HL-60 (cell line): ENCODE data around the gene KLRC3.
"Not testable (repeated sequence)": the region's sequence is repeated elsewhere in the genome, so short reads cannot be mapped to it uniquely, and the experiment has no call there.

Source experiments
- DNase-seq, 2 experiments: peaks; one replicate each; pipeline ENCODE4 v3.0.0-alpha.2; 2010 to 2020; ENCODE audit warnings: low read depth in 1 of 2, low spot score in 1 of 2
- H3K27ac ChIP-seq: fragments of 250-450 bp; sonication (Bioruptor Pico); replicated peaks from 2 replicates; pipeline ENCODE4 v1.5.1; 2020; ENCODE audit warnings: mild to moderate bottlenecking, moderate library complexity
- H3K27me3 ChIP-seq: fragments of 250-450 bp; sonication (Bioruptor Pico); 2 replicates; pipeline ENCODE4 v1.5.1; 2021; ENCODE audit warnings: mild to moderate bottlenecking, moderate library complexity; ENCODE audit not compliant: insufficient read depth, poor library complexity, severe bottlenecking
- H3K4me3 ChIP-seq: replicated peaks from 2 replicates; pipeline ENCODE4 v1.5.1; 2011; ENCODE audit warnings: mild to moderate bottlenecking, control low read depth, low read length; ENCODE audit not compliant: insufficient read depth
- CTCF ChIP-seq: IDR thresholded peaks from one replicate; pipeline ENCODE4 v1.5.1; 2011; ENCODE audit warnings: low read length, control low read depth, inconsistent platforms; ENCODE audit not compliant: insufficient read depth
- GABPA ChIP-seq: IDR thresholded peaks from 2 replicates; pipeline ENCODE4 v1.6.1; 2012; ENCODE audit warnings: low read depth
- POLR2AphosphoS5 ChIP-seq: IDR thresholded peaks from 2 replicates; pipeline ENCODE4 v1.6.1; 2012; ENCODE audit warnings: low read depth
- REST ChIP-seq: IDR thresholded peaks from 2 replicates; pipeline ENCODE4 v1.6.1; 2012; ENCODE audit warnings: low read depth; ENCODE audit not compliant: insufficient replicate concordance
- SPI1 ChIP-seq: IDR thresholded peaks from 2 replicates; pipeline ENCODE4 v1.6.1; 2012; ENCODE audit warnings: low read depth, mild to moderate bottlenecking, borderline replicate concordance

The KLRC3 gene

GRCh38 chr12:10393291-10393690 lies 27.1 kb downstream of the KLRC3 start:
- Histone ChIP-seq H3K27me3 (no peaks in the 10 kb centered on the region), H3K4me3 (no peak overlapping the region), H3K27ac (peak overlapping the region; percentile 48)
- no peak for TF ChIP-seq REST
- TF ChIP-seq SPI1: no peak
- TF ChIP-seq POLR2AphosphoS5: no peak
- no peak for TF ChIP-seq GABPA
- no peak for TF ChIP-seq CTCF
- no peak for DNase-seq

- no peak overlapping the region for H3K4me3 ChIP-seq
- TF ChIP-seq REST: no peak
- peak; percentile 88 for TF ChIP-seq POLR2AphosphoS5
- no peaks in the 10 kb centered on the region for H3K27me3 ChIP-seq
- peak overlapping the region; percentile 48 for H3K27ac ChIP-seq
- peak; percentile 87 to 88 for DNase-seq
Measured at GRCh38 chr12:10392394-10392930, 27.9 kb downstream of the KLRC3 start.

GRCh38 chr12:10390991-10391390 lies 29.4 kb downstream of the KLRC3 start:
- H3K27ac ChIP-seq, H3K27me3 ChIP-seq, H3K4me3 ChIP-seq, DNase-seq: not testable (repeated sequence)

GRCh38 chr12:10389904-10390303 lies 30.5 kb downstream of the KLRC3 start, which contains the start of gene KLRK1:
Gene KLRK1 (minus strand): TSS chr12:10390041. CDS start chr12:10388810, 1,231 bp downstream.
- Histone ChIP-seq H3K27ac (no peak within 1 kb of the TSS), H3K4me3 (no peak within 1 kb of the TSS), H3K27me3 (no peaks in the 10 kb centered on the region)

More at GRCh38 chr12:10389904-10390303, 30.5 kb downstream of the KLRC3 start, which contains the start of gene KLRK1:
- TF ChIP-seq REST (no peak), GABPA (no peak), CTCF (no peak), POLR2AphosphoS5 (no peak), SPI1 (no peak)
- DNase-seq: no peak
